H1 (cell line): ENCODE measurements around the gene CEP97.

Source experiments
- POLR2A ChIP-seq, 2 experiments: IDR thresholded peaks; 1 replicate in 1 of 2; 2 replicates in 1 of 2; pipeline ENCODE4 v1.6.1; 2011; ENCODE audit warnings: low read depth in 2 of 2, low read length in 2 of 2, mild to moderate bottlenecking in 2 of 2; ENCODE audit errors: control extremely low read depth in 1 of 2
- RFX5 ChIP-seq: IDR thresholded peaks from 2 replicates; pipeline ENCODE4 v1.6.1; 2011; ENCODE audit warnings: low read depth, low read length, improper control_type of control experiment, borderline replicate concordance
- SP2 ChIP-seq: IDR thresholded peaks from 2 replicates; pipeline ENCODE4 v1.6.1; 2012; ENCODE audit warnings: mild to moderate bottlenecking, low read length, inconsistent platforms
- TF ChIP-seq, protein P1 (sequence below), 3 experiments: IDR thresholded peaks; 1 replicate in 2 of 3; 2 replicates in 1 of 3; pipeline versions ENCODE4 v1.5.1 to v1.6.1; 2011; ENCODE audit warnings: low read length in 3 of 3, mild to moderate bottlenecking in 3 of 3, inconsistent platforms in 2 of 3, low read depth in 1 of 3, moderate library complexity in 1 of 3; ENCODE audit not compliant: insufficient read depth in 1 of 3; ENCODE audit errors: control extremely low read depth in 1 of 3

DNA sequence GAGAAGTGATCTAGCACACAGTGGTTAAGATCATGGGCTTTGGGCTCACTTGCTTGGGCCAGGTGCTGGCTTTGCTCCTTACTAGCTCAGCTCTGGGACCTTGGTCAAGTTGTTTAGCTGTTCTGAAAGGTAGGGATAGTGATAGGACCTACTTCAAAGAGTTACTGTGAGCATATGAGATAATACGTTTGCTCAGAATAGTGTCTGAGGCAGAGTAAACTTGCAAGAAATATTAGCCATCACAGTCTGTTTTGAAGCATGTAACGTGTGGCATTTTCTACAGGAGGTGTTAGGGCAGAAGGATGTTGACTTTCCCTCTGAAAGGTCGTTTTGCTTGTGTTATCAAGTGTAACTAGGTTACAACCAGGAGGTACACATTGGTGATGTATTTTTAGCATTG, 90.4 kb downstream of the CEP97 start:
- TF ChIP-seq POLR2A (IDR thresholded peaks at IDR 0.05; ENCODE audit: control extremely low read depth in 1 of 2, low read depth in 2 of 2, low read length in 2 of 2) (no peak), RFX5 (no peak), SP2 (no peak)
- TF ChIP-seq, protein P1, sequence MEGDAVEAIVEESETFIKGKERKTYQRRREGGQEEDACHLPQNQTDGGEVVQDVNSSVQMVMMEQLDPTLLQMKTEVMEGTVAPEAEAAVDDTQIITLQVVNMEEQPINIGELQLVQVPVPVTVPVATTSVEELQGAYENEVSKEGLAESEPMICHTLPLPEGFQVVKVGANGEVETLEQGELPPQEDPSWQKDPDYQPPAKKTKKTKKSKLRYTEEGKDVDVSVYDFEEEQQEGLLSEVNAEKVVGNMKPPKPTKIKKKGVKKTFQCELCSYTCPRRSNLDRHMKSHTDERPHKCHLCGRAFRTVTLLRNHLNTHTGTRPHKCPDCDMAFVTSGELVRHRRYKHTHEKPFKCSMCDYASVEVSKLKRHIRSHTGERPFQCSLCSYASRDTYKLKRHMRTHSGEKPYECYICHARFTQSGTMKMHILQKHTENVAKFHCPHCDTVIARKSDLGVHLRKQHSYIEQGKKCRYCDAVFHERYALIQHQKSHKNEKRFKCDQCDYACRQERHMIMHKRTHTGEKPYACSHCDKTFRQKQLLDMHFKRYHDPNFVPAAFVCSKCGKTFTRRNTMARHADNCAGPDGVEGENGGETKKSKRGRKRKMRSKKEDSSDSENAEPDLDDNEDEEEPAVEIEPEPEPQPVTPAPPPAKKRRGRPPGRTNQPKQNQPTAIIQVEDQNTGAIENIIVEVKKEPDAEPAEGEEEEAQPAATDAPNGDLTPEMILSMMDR (IDR thresholded peaks at IDR 0.05; ENCODE audit: control extremely low read depth in 1 of 3, insufficient read depth in 1 of 3, low read depth in 1 of 3, low read length in 3 of 3) = no peak
